ENCODE results near the gene RTN4IP1. TPM values are rescaled to one million over a fixed set of nuclear protein-coding genes. Genes with fewer than 3 reads are reported as not detected.

RTN4IP1 gene
- total and polyA plus RNA-seq, 8 donors: 4.6 to 8.7 (median 6.9) TPM

- intact Hi-C loops (cut with DNase I): no loop called here
Measured at GRCh38 chr6:106530026-106530425, 99.3 kb downstream of the RTN4IP1 start.

GRCh38 chr6:106529438-106529837, 99.9 kb downstream of the RTN4IP1 start:
- ATAC-seq (no peak), DNase-seq (no peak)
- Histone ChIP-seq H3K9me3 (no peaks in the 10 kb centered on the region), H3K27me3 (no peaks in the 10 kb centered on the region), H3K27ac (no peak overlapping the region), H3K4me1 (peaks cover 7 to 37% of the 10 kb centered on the region in 2 donors), H3K4me3 (no peak overlapping the region), H3K36me3 (peaks cover 0 to 73% of the 10 kb centered on the region in 2 donors)
- intact Hi-C loops (cut with DNase I): no loop called here
- no peak for TF ChIP-seq CTCF (IDR thresholded peaks at IDR 0.05)

More at GRCh38 chr6:106530026-106530425, 99.3 kb downstream of the RTN4IP1 start:
- no peak for TF ChIP-seq CTCF (IDR thresholded peaks at IDR 0.05)
- Histone ChIP-seq H3K36me3 (peaks cover 0 to 79% of the 10 kb centered on the region in 2 donors), H3K27me3 (no peaks in the 10 kb centered on the region), H3K4me3 (no peak overlapping the region), H3K27ac (no peak overlapping the region), H3K9me3 (no peaks in the 10 kb centered on the region), H3K4me1 (peaks cover 7 to 31% of the 10 kb centered on the region in 2 donors)
- ATAC-seq: no peak
- no peak for DNase-seq

- no peaks in the 10 kb centered on the region for H3K27me3 ChIP-seq
- H3K9me3 ChIP-seq: no peaks in the 10 kb centered on the region
- no peak for TF ChIP-seq CTCF (IDR thresholded peaks at IDR 0.05)
- peaks cover 0 to 67% of the 10 kb centered on the region in 2 donors for H3K36me3 ChIP-seq
- peaks cover 7 to 44% of the 10 kb centered on the region in 2 donors for H3K4me1 ChIP-seq
- intact Hi-C loops (cut with DNase I): no loop called here
- DNase-seq (no peak), ATAC-seq (no peak)
- no peak overlapping the region for H3K4me3 ChIP-seq
- no peak overlapping the region for H3K27ac ChIP-seq
Measured at GRCh38 chr6:106528521-106528920, 100.8 kb downstream of the RTN4IP1 start.

- Histone ChIP-seq H3K27me3 (no peaks in the 10 kb centered on the region), H3K4me1 (peaks cover 7 to 44% of the 10 kb centered on the region in 2 donors), H3K4me3 (no peak overlapping the region), H3K9me3 (no peaks in the 10 kb centered on the region), H3K27ac (no peak overlapping the region), H3K36me3 (peaks cover 0 to 62% of the 10 kb centered on the region in 2 donors)
- DNase-seq (no peak), ATAC-seq (peak; percentile 38)
- no peak for TF ChIP-seq CTCF (IDR thresholded peaks at IDR 0.05)
- intact Hi-C loops (cut with DNase I): no loop called here
Measured at GRCh38 chr6:106527979-106528378, 101.3 kb downstream of the RTN4IP1 start.

- H3K4me1 ChIP-seq: peaks cover 7 to 48% of the 10 kb centered on the region in 2 donors
- no peak for ATAC-seq
- intact Hi-C loops (cut with DNase I): no loop called here
- no peaks in the 10 kb centered on the region for H3K9me3 ChIP-seq
- DNase-seq: no peak
- H3K36me3 ChIP-seq: peaks cover 0 to 56% of the 10 kb centered on the region in 2 donors
- H3K27me3 ChIP-seq: no peaks in the 10 kb centered on the region
- H3K4me3 ChIP-seq: no peak overlapping the region
- no peak for TF ChIP-seq CTCF (IDR thresholded peaks at IDR 0.05)
- H3K27ac ChIP-seq: no peak overlapping the region
Measured at GRCh38 chr6:106527117-106527516, 102.2 kb downstream of the RTN4IP1 start.
